Mesendoderm (in vitro differentiated cells): Measurements from ENCODE around the gene PPARGC1A.

Source experiments
- DNase-seq: peaks from one replicate; pipeline ENCODE4 v3.0.0; 2013
- H2AK5ac ChIP-seq: 2 replicates; pipeline ENCODE4 v1.6.1; 2013; ENCODE audit warnings: low read length, inconsistent platforms
- H2BK120ac ChIP-seq: 2 replicates; pipeline ENCODE4 v1.6.1; 2013; ENCODE audit warnings: low read depth, mild to moderate bottlenecking, low read length, moderate library complexity, mixed read lengths
- H2BK15ac ChIP-seq: replicated peaks from 2 replicates; pipeline ENCODE4 v1.6.1; 2013; ENCODE audit warnings: low read depth, mild to moderate bottlenecking, moderate library complexity
- H2BK5ac ChIP-seq: 2 replicates; pipeline ENCODE4 v1.6.1; 2013; ENCODE audit warnings: low read length, inconsistent platforms
- H3K18ac ChIP-seq: 2 replicates; pipeline ENCODE4 v1.6.1; 2013; ENCODE audit warnings: mild to moderate bottlenecking, low read length, mixed read lengths
- H3K23ac ChIP-seq: one replicate; pipeline ENCODE4 v1.6.1; 2013; ENCODE audit warnings: low read length
- H3K27ac ChIP-seq: 2 replicates; pipeline ENCODE4 v1.5.1; 2013; ENCODE audit warnings: low read depth, mild to moderate bottlenecking, inconsistent platforms, low read length, moderate library complexity
- H3K27me3 ChIP-seq: 2 replicates; pipeline ENCODE4 v1.6.1; 2013; ENCODE audit warnings: low read length, control low read depth, mild to moderate bottlenecking, inconsistent platforms; ENCODE audit not compliant: insufficient read depth, poor library complexity
- H3K36me3 ChIP-seq: 2 replicates; pipeline ENCODE4 v1.6.1; 2013; ENCODE audit warnings: low read length, inconsistent platforms; ENCODE audit not compliant: control insufficient read depth, insufficient read depth
- H3K4ac ChIP-seq: one replicate; pipeline ENCODE4 v1.6.1; 2013; ENCODE audit warnings: low read depth, mild to moderate bottlenecking, low read length, moderate library complexity
- H3K4me1 ChIP-seq: 2 replicates; pipeline ENCODE4 v1.6.1; 2013; ENCODE audit warnings: low read depth, low read length, inconsistent platforms; ENCODE audit not compliant: control insufficient read depth
- H3K4me2 ChIP-seq: 2 replicates; pipeline ENCODE4 v1.6.1; 2013; ENCODE audit warnings: low read length
- H3K4me3 ChIP-seq: 2 replicates; pipeline ENCODE4 v1.5.1; 2013; ENCODE audit warnings: mild to moderate bottlenecking, low read length
- H3K56ac ChIP-seq: one replicate; pipeline ENCODE4 v1.6.1; 2013; ENCODE audit warnings: low read length
- H3K79me1 ChIP-seq: 2 replicates; pipeline ENCODE4 v1.6.1; 2013; ENCODE audit warnings: low read length, inconsistent platforms
- H3K79me2 ChIP-seq: 2 replicates; pipeline ENCODE4 v1.6.1; 2013; ENCODE audit warnings: mild to moderate bottlenecking, low read length; ENCODE audit not compliant: control insufficient read depth, insufficient read depth
- H3K9ac ChIP-seq: 2 replicates; pipeline ENCODE4 v1.6.1; 2013; ENCODE audit warnings: low read length, inconsistent platforms
- H4K5ac ChIP-seq: one replicate; pipeline ENCODE4 v1.6.1; 2013; ENCODE audit warnings: low read length
- H4K8ac ChIP-seq: one replicate; pipeline ENCODE4 v1.6.1; 2013; ENCODE audit warnings: low read depth, mild to moderate bottlenecking, control low read depth, low read length, moderate library complexity
- WGBS: extraction: QIAGEN DNeasy Blood & Tissue Kit; methylation state at CpG from one replicate; pipeline ENCODE4 v1.1.7; 2013; ENCODE audit warnings: low lambda C conversion rate, missing lambda C conversion rate; ENCODE audit not compliant: insufficient coverage; ENCODE audit errors: extremely low coverage; 5-methylcytosine and 5-hydroxymethylcytosine counted together

Gene PPARGC1A

GRCh38 chr4:23916282-23916681 lies 26.4 kb upstream of the PPARGC1A start:
- H3K4me1 ChIP-seq = no peaks in the 10 kb centered on the region
- H3K4me2 ChIP-seq = no peak overlapping the region
- H3K4ac ChIP-seq = no peak overlapping the region
- no peak overlapping the region for H2AK5ac ChIP-seq
- no peaks in the 10 kb centered on the region for H3K79me1 ChIP-seq
- H4K5ac ChIP-seq = no peak overlapping the region
- H3K4me3 ChIP-seq = no peak overlapping the region
- no peak overlapping the region for H2BK5ac ChIP-seq
- no peak overlapping the region for H3K9ac ChIP-seq
- H2BK15ac ChIP-seq = no peak overlapping the region
- no peaks in the 10 kb centered on the region for H3K27me3 ChIP-seq
- no peak overlapping the region for H3K18ac ChIP-seq
- no peak overlapping the region for H3K27ac ChIP-seq
- WGBS = no CpG with 5 or more reads among the region's 2 CpGs
- no peak overlapping the region for H2BK120ac ChIP-seq
- no peaks in the 10 kb centered on the region for H3K79me2 ChIP-seq
- H3K56ac ChIP-seq = no peak overlapping the region
- H3K23ac ChIP-seq = no peak overlapping the region
- DNase-seq = no peak
- H4K8ac ChIP-seq = no peak overlapping the region
- no peaks in the 10 kb centered on the region for H3K36me3 ChIP-seq

- no peak for DNase-seq
- Histone ChIP-seq H3K9ac (no peak overlapping the region), H2BK15ac (no peak overlapping the region), H4K8ac (no peak overlapping the region), H3K4me1 (no peaks in the 10 kb centered on the region), H2AK5ac (no peak overlapping the region), H2BK5ac (no peak overlapping the region), H3K4me3 (no peak overlapping the region), H4K5ac (no peak overlapping the region), H3K79me2 (no peaks in the 10 kb centered on the region), H3K23ac (no peak overlapping the region), H3K56ac (no peak overlapping the region), H3K79me1 (no peaks in the 10 kb centered on the region), H3K18ac (no peak overlapping the region), H3K27me3 (no peaks in the 10 kb centered on the region), H3K4me2 (no peak overlapping the region), H2BK120ac (no peak overlapping the region), H3K4ac (no peak overlapping the region), H3K27ac (no peak overlapping the region), H3K36me3 (no peaks in the 10 kb centered on the region)
- WGBS = no CpG with 5 or more reads among the region's 2 CpGs
Measured at GRCh38 chr4:23915459-23916132, 25.7 kb upstream of the PPARGC1A start.

DNA sequence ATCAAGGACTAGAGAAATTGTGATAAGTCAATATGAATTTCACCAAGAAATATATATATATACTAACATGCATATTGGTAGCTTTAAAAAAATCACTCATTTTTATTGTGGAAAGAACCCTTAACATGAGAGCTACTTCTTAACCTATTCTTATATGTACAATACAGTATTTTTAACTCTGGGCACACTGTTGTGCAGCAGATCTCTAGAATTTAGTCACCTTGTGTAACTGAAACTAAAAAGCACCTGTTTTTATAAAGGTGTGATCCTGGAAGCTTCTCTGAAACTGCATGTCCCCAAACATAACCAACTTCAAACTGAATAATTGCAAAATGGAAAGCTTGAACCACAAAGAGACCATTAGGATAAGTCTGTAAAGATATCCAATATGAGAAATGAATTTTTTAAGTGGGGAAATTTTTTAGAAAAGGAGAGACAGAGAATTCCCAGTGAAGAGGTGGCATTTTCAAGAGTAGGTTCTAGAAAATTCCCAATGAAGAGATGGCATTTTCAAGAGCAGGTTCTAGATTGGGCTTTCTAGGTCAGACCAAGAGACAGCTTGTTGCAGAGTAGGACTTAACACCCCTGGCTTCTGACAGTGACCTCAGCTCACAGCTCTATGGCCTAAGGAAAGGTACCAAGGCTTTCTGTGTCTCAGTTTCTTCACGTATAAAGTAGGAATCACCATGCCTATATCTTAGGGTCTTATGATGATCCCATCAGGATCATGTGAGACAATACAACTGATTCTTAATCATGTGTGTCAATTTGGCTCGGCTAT lies 22.0 kb upstream of the PPARGC1A start:
- WGBS = no CpG with 5 or more reads among the region's 2 CpGs
- Histone ChIP-seq H3K18ac (no peak overlapping the region), H3K27me3 (no peaks in the 10 kb centered on the region)

DNA sequence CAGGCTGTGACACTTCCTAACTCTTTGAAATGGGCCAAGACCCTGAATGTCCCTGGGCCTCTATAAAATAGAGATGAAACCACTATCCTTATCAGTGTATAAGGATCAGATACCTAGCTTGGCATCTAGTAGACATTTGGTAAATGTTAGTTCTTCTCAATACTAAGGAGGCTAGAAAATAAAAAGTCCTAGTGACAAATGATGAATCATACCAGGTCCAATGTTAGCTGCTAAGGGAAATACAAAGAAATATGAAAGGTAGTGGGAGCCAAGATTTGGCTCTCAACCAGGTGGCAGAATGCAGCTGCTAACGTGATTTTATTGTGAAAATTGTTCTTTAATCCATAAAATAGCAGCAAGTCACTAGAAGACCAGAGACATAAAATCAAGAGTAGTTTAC lies 19.8 kb upstream of the PPARGC1A start:
- no peak overlapping the region for H2BK15ac ChIP-seq
- H3K56ac ChIP-seq = no peak overlapping the region
- H3K27ac ChIP-seq = no peak overlapping the region
- H3K4me3 ChIP-seq = no peak overlapping the region
- WGBS = no CpG with 5 or more reads among the region's 1 CpG
- no peak overlapping the region for H2AK5ac ChIP-seq
- H3K4me1 ChIP-seq = no peaks in the 10 kb centered on the region
- H3K18ac ChIP-seq = no peak overlapping the region
- no peak overlapping the region for H3K4ac ChIP-seq
- H4K5ac ChIP-seq = no peak overlapping the region
- H2BK120ac ChIP-seq = no peak overlapping the region
- no peak overlapping the region for H3K9ac ChIP-seq
- no peak overlapping the region for H4K8ac ChIP-seq
- H3K4me2 ChIP-seq = no peak overlapping the region
- no peaks in the 10 kb centered on the region for H3K79me1 ChIP-seq
- no peak for DNase-seq
- H3K79me2 ChIP-seq = no peaks in the 10 kb centered on the region
- H3K36me3 ChIP-seq = no peaks in the 10 kb centered on the region
- no peak overlapping the region for H3K23ac ChIP-seq
- no peak overlapping the region for H2BK5ac ChIP-seq
- no peaks in the 10 kb centered on the region for H3K27me3 ChIP-seq

More for the DNA sequence above, 22.0 kb upstream of the PPARGC1A start:
- no peaks in the 10 kb centered on the region for H3K4me1 ChIP-seq
- DNase-seq = no peak
- no peaks in the 10 kb centered on the region for H3K79me1 ChIP-seq
- H2BK120ac ChIP-seq = no peak overlapping the region
- H2BK5ac ChIP-seq = no peak overlapping the region
- no peak overlapping the region for H2AK5ac ChIP-seq
- no peak overlapping the region for H3K9ac ChIP-seq
- H3K4ac ChIP-seq = no peak overlapping the region
- no peak overlapping the region for H2BK15ac ChIP-seq
- H3K23ac ChIP-seq = no peak overlapping the region
- H3K36me3 ChIP-seq = no peaks in the 10 kb centered on the region
- no peak overlapping the region for H4K8ac ChIP-seq
- H4K5ac ChIP-seq = no peak overlapping the region
- no peak overlapping the region for H3K4me3 ChIP-seq
- H3K79me2 ChIP-seq = no peaks in the 10 kb centered on the region
- no peak overlapping the region for H3K56ac ChIP-seq
- no peak overlapping the region for H3K4me2 ChIP-seq
- H3K27ac ChIP-seq = no peak overlapping the region

DNA sequence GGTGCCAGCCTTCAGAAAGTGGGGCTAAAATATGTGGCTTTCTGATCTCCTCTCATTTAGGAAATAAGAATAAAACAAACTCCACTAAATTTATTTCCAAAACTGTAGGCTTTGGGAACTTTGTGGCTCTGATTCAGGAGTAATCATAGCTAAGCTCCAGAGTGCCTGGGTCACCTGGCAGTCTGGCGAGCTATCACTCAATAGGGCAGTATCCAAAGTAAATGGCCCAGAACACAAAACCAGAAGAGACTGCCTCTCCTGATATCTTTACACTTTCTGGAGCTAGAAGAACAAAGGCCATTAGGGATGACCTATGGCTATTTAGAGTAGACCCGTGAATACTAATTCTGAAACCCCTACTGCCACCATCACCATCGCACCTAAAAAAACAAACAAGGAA lies 17.0 kb upstream of the PPARGC1A start:
- no peak overlapping the region for H4K8ac ChIP-seq
- no peak overlapping the region for H2AK5ac ChIP-seq
- no peaks in the 10 kb centered on the region for H3K27me3 ChIP-seq
- no peak overlapping the region for H3K56ac ChIP-seq
- no peaks in the 10 kb centered on the region for H3K36me3 ChIP-seq
- no peak overlapping the region for H3K23ac ChIP-seq
- no peak overlapping the region for H3K9ac ChIP-seq
- H3K27ac ChIP-seq = no peak overlapping the region
- H3K4ac ChIP-seq = no peak overlapping the region
- H3K79me1 ChIP-seq = no peaks in the 10 kb centered on the region
- no peak overlapping the region for H4K5ac ChIP-seq
- H2BK120ac ChIP-seq = no peak overlapping the region
- no peak overlapping the region for H3K4me3 ChIP-seq
- no peak for DNase-seq
- no peak overlapping the region for H2BK15ac ChIP-seq
- H2BK5ac ChIP-seq = no peak overlapping the region
- no CpG with 5 or more reads among the region's 3 CpGs for WGBS
- no peak overlapping the region for H3K18ac ChIP-seq
- H3K79me2 ChIP-seq = no peaks in the 10 kb centered on the region
- no peaks in the 10 kb centered on the region for H3K4me1 ChIP-seq
- no peak overlapping the region for H3K4me2 ChIP-seq
